ENCODE results near the gene NME9.

GRCh38 chr3:138340511-138340910, 10.9 kb upstream of the NME9 start:
- TF ChIP-seq CTCF (IDR thresholded peaks at IDR 0.05; ENCODE audit: insufficient read depth, low read length) (no peak), REST (IDR thresholded peaks at IDR 0.05; ENCODE audit: insufficient replicate concordance, low read depth) (no peak), POLR2AphosphoS5 (IDR thresholded peaks at IDR 0.05; ENCODE audit: low read depth) (no peak), SPI1 (IDR thresholded peaks at IDR 0.05; ENCODE audit: borderline replicate concordance, low read depth) (no peak)

All from HL-60 (cell line).